Gastrocnemius medialis (tissue), 4 donors: ENCODE measurements around the gene FGF14.

ENCODE experiments used
- CTCF ChIP-seq, 5 experiments: fragments of 450-650 bp in 3 of 5; fragments of 200-600 bp in 2 of 5; sonication (generic) in 2 of 5; IDR thresholded peaks in 4 of 5; conservative IDR thresholded peaks in 1 of 5; 1 replicate in 4 of 5; 2 replicates in 1 of 5; pipeline ENCODE4 v1.5.1; 2016 to 2019; ENCODE audit warnings: antibody characterized with exemption in 5 of 5, mild to moderate bottlenecking in 3 of 5, moderate library complexity in 3 of 5
- POLR2A ChIP-seq, 2 donors: fragments of 450-650 bp; IDR thresholded peaks; one replicate each; pipeline ENCODE4 v1.6.1; 2017; ENCODE audit warnings: antibody characterized with exemption in 2 of 2, mild to moderate bottlenecking in 2 of 2, moderate library complexity in 2 of 2

GRCh38 chr13:102373221-102373620 lies 28.6 kb downstream of the FGF14 start:
- no peak for TF ChIP-seq CTCF (IDR thresholded peaks at IDR 0.05 in 4 of 5, conservative IDR thresholded peaks at IDR 0.05 in 1 of 5)
- no peak for TF ChIP-seq POLR2A (IDR thresholded peaks at IDR 0.05)
